GM19035 (cell line): Measurements from ENCODE around the gene DNAAF5.
A peak's percentile ranks its signal among the peaks of the same experiment; 100 is the strongest.
"Not testable (repeated sequence)": the region's sequence is repeated elsewhere in the genome, so short reads cannot be mapped to it uniquely, and the experiment has no call there.

Experiments
- ATAC-seq: cut with Tn5 transposase; IDR thresholded peaks from one replicate; pipeline ENCODE4 v1.9.1; 2021; ENCODE audit not compliant: unreplicated experiment

Gene DNAAF5

GRCh38 chr7:802500-803242, 76.2 kb downstream of the DNAAF5 start:
- no peak for ATAC-seq

GRCh38 chr7:803243-803635, 76.7 kb downstream of the DNAAF5 start:
- ATAC-seq, result no peak

- ATAC-seq, result not testable (repeated sequence)
Measured at GRCh38 chr7:803796-804195, 77.3 kb downstream of the DNAAF5 start.

GRCh38 chr7:805261-805660, 78.8 kb downstream of the DNAAF5 start:
- ATAC-seq, result no peak

- ATAC-seq, result no peak
Measured at GRCh38 chr7:815284-816216, 89.1 kb downstream of the DNAAF5 start.

GRCh38 chr7:816300-816750, 89.8 kb downstream of the DNAAF5 start:
- ATAC-seq, result peak; percentile 88

- peak; percentile 10 for ATAC-seq
Measured at GRCh38 chr7:816751-817671, 90.5 kb downstream of the DNAAF5 start.

- no peak for ATAC-seq
Measured at GRCh38 chr7:818031-818699, 91.7 kb downstream of the DNAAF5 start.

- no peak for ATAC-seq
Measured at GRCh38 chr7:820341-820740, 93.8 kb downstream of the DNAAF5 start.

GRCh38 chr7:821688-822087, 95.2 kb downstream of the DNAAF5 start:
- ATAC-seq, result no peak

GRCh38 chr7:822692-823276, 96.3 kb downstream of the DNAAF5 start:
- ATAC-seq, result no peak

GRCh38 chr7:823649-824048, 97.2 kb downstream of the DNAAF5 start:
- no peak for ATAC-seq

- no peak for ATAC-seq
Measured at GRCh38 chr7:824081-824480, 97.6 kb downstream of the DNAAF5 start.

- ATAC-seq, result no peak
Measured at GRCh38 chr7:824664-825063, 98.2 kb downstream of the DNAAF5 start.

GRCh38 chr7:825386-825785, 98.9 kb downstream of the DNAAF5 start:
- no peak for ATAC-seq

GRCh38 chr7:826230-826917, 99.9 kb downstream of the DNAAF5 start:
- ATAC-seq, result no peak

- ATAC-seq, result no peak
Measured at GRCh38 chr7:828793-829561, 102.5 kb downstream of the DNAAF5 start.

- ATAC-seq, result no peak
Measured at GRCh38 chr7:830069-830468, 103.6 kb downstream of the DNAAF5 start.
